HEK293T (cell line): ENCODE data around the gene LSP1.

Experiments used
- CTCF ChIA-PET: fragments of 350-600 bp; formaldehyde crosslinking; extraction: SDS; loops from one replicate; lab custom pipeline; 2021; ENCODE audit warnings: antibody characterized with exemption, inconsistent platforms; lab: Yijun Ruan, JAX
- POLR2A ChIA-PET: fragments of 350-600 bp; formaldehyde crosslinking; extraction: SDS; loops from one replicate; lab custom pipeline; 2020; ENCODE audit warnings: antibody characterized with exemption, inconsistent platforms; lab: Yijun Ruan, JAX
- DNase-seq: peaks from one replicate; pipeline ENCODE4 v3.0.0; 2012; ENCODE audit warnings: mixed read lengths; ENCODE audit errors: extremely low spot score
- ARNT ChIP-seq: fragments of 450-650 bp; IDR thresholded peaks from 2 replicates; pipeline ENCODE4 v1.6.1; 2017; ENCODE audit warnings: mild to moderate bottlenecking
- BHLHE40 ChIP-seq: fragments of 450-650 bp; IDR thresholded peaks from 2 replicates; pipeline ENCODE4 v1.6.1; 2016; ENCODE audit warnings: mild to moderate bottlenecking, moderate library complexity, borderline replicate concordance
- CTBP1 ChIP-seq: fragments of 450-650 bp; IDR thresholded peaks from 2 replicates; pipeline ENCODE4 v1.6.1; 2016; ENCODE audit warnings: borderline replicate concordance
- ELF4 ChIP-seq: fragments of 450-650 bp; IDR thresholded peaks from 2 replicates; pipeline ENCODE4 v1.6.1; 2017; ENCODE audit warnings: antibody characterized with exemption
- FOXA1 ChIP-seq: fragments of 450-650 bp; IDR thresholded peaks from 2 replicates; pipeline ENCODE4 v1.6.1; 2016; ENCODE audit warnings: mild to moderate bottlenecking
- FOXK2 ChIP-seq: fragments of 450-650 bp; IDR thresholded peaks from 2 replicates; pipeline ENCODE4 v1.6.1; 2016; ENCODE audit warnings: mild to moderate bottlenecking
- FOXM1 ChIP-seq: fragments of 450-650 bp; IDR thresholded peaks from 2 replicates; pipeline ENCODE4 v1.6.1; 2017; ENCODE audit warnings: mild to moderate bottlenecking, borderline replicate concordance
- HDGF ChIP-seq: fragments of 450-650 bp; IDR thresholded peaks from 2 replicates; pipeline ENCODE4 v1.6.1; 2017; ENCODE audit warnings: antibody characterized with exemption, borderline replicate concordance
- L3MBTL2 ChIP-seq: fragments of 450-650 bp; conservative IDR thresholded peaks from 2 replicates; pipeline ENCODE4 v1.6.1; 2016; ENCODE audit warnings: mild to moderate bottlenecking
- LEF1 ChIP-seq: fragments of 450-650 bp; IDR thresholded peaks from 2 replicates; pipeline ENCODE4 v1.6.1; 2017; ENCODE audit warnings: mild to moderate bottlenecking, borderline replicate concordance
- NFRKB ChIP-seq: fragments of 450-650 bp; IDR thresholded peaks from 2 replicates; pipeline ENCODE4 v1.6.1; 2016; ENCODE audit warnings: mild to moderate bottlenecking, moderate library complexity
- SP1 ChIP-seq: fragments of 450-650 bp; IDR thresholded peaks from 2 replicates; pipeline ENCODE4 v1.6.1; 2017
- SUZ12 ChIP-seq: fragments of 450-650 bp; IDR thresholded peaks from 2 replicates; pipeline ENCODE4 v1.6.1; 2016; ENCODE audit warnings: mild to moderate bottlenecking
- TARDBP ChIP-seq: fragments of 450-650 bp; IDR thresholded peaks from 2 replicates; pipeline ENCODE4 v1.6.1; 2016
- ZNF384 ChIP-seq: fragments of 450-650 bp; IDR thresholded peaks from 2 replicates; pipeline ENCODE4 v1.6.1; 2016
- TF ChIP-seq, protein P1 (sequence below): fragments of 450-650 bp; IDR thresholded peaks from 2 replicates; pipeline ENCODE4 v1.6.1; 2016

Gene LSP1

DNA sequence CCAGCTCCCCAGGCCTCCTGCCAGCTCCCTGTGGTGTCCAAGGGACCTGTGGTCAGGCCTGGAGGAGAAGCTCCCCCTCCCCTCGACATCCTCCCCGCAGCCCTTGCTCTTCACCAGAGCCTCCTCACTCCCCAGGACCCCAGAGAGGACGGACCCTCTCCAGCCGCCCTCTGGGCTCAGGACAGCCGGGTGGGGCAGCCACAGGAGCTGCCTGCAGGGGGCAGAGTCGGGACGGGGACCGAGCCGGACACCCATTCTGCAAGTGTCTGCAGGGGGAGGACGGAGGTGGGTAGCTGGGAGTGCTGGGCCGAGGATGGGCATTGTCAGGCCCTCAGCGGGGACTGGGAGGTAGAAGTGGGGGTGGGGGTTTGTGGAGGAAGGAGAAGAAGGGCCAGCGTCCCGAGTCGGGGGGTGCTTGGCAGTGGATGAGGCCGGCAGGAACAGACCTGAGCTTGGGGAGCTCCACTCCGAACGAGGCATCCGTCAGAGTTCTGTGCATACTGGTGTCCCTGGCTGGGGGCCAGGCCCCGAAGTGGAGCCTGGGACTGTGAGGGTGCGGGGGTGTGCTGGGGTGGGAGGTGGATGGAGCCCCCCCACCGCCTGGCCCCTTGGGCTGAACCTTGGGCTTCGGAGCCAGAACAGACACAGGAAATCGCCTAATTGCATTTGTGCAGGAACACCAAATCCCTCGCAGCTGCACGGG, 23.6 kb downstream of the LSP1 start:
- TF ChIP-seq CTBP1 (no peak), FOXM1 (no peak), ELF4 (no peak), ZNF384 (no peak), TARDBP (no peak)
- ChIA-PET CTCF (interaction anchor here (0.7 to 1.9 kb wide), 6 partner anchors 13 to 280 kb away, joined by 3 to 7 read pairs (median 6); no protein-coding TSS in a partner anchor), POLR2A (interaction anchor here (0.8 kb wide), 1 partner anchor 224 kb away, joined by 3 read pairs; no protein-coding TSS in a partner anchor)
- peak; percentile 75 for DNase-seq

DNA sequence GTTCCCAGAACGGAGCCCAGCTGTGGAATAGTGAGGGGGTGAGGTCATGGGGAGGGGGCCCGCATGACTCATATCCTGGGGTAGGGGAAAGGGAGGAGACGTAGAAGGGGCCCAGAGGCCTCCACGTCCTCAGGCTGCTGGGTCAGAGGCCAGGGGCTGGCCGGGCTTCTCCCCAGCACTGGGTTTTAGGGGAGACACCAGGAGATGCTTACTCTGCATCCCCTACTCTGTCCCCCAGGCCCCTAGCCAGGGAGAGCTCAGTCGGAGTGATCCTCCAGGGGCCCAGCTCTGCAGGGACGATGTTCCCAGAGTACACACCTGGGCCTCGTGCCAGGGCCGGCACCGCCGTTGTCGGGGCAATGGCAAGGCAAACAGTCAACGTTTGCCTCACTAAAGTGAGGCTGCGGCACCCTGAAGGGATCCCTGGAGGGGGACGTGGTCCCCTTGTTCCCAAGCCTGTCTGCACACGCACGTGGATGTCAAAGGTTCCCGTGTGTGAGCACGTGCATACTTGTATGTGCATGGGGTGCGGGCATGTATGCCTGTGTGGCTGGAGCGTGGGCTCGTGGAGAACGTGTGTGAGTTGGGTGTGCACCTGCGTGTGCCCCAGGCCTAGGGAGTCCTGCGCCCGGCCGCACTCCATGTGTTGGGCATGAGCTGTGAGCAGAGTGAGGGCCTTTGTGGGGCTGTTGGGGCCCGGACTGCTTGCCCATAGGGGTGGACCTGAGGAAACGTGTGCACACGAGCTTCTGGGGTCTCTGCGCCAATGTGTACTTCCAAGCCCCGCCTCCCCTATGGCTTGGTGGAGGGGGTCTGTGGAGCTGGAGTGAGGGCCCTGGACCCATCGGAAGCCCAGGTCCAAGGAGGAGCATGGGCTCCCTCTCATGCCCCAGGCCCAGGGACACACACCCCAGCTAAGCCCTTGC, 24.6 kb downstream of the LSP1 start:
- ChIA-PET POLR2A (interaction anchor here (0.8 kb wide), 1 partner anchor 225 kb away, joined by 3 read pairs; no protein-coding TSS in a partner anchor), CTCF (interaction anchor here (0.7 to 1.9 kb wide), 5 partner anchors 14 to 279 kb away, joined by 3 to 7 read pairs (median 6); no protein-coding TSS in a partner anchor)
- DNase-seq, result no peak
- TF ChIP-seq CTBP1, result no peak
- TF ChIP-seq FOXM1, result no peak
- TF ChIP-seq ARNT, result no peak
- TF ChIP-seq SP1, result no peak
- no peak for TF ChIP-seq FOXK2
- no peak for TF ChIP-seq L3MBTL2
- no peak for TF ChIP-seq ZNF384
- TF ChIP-seq BHLHE40, result no peak
- TF ChIP-seq HDGF, result no peak
- no peak for TF ChIP-seq FOXA1
- no peak for TF ChIP-seq ELF4
- TF ChIP-seq TARDBP, result no peak
- TF ChIP-seq NFRKB, result no peak

GRCh38 chr11:1878137-1879031, 25.5 kb downstream of the LSP1 start:
- TF ChIP-seq LEF1 (no peak), SUZ12 (no peak)
- ChIA-PET POLR2A (no interaction called here), CTCF (interaction anchor here (0.7 kb wide), 1 partner anchor 225 kb away, joined by 6 read pairs; no protein-coding TSS in a partner anchor)
- no peak for DNase-seq

DNA sequence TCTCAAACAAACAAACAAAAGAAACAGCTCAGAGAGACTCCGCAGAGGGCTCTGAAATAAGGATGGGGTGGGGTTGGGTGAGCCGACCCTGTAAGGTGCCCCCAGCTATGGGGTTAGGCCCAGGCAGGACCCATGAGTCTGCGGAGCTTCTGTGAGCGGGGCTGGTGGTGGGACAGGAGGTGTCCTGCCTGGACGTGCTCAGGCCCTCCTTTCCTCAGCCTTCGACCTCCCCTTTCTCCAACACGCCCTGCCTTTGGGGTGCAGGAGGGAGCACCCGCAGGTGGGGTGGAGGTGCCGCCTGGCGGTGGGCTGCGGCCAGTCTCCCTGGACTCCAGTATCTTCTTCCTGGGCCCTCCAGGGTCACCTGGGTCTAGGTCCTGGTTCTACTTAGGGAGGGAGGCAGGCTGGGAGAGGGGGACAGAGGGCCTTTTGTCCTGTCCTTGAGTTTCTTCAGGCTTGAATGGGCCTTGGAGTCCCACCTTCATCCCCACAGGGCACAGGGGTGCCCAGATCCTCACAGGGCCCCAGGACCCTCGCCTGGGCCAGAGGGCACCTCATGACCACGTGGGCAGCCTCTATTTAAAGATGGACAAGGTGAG, 26.6 kb downstream of the LSP1 start:
- no peak for DNase-seq
- ChIA-PET CTCF (no interaction called here), POLR2A (no interaction called here)
- TF ChIP-seq SP1 (no peak), L3MBTL2 (no peak), SUZ12 (no peak), BHLHE40 (no peak), FOXK2 (no peak), NFRKB (no peak), ZNF384 (no peak), FOXM1 (no peak), TARDBP (no peak), ELF4 (no peak)
- TF ChIP-seq, protein P1, sequence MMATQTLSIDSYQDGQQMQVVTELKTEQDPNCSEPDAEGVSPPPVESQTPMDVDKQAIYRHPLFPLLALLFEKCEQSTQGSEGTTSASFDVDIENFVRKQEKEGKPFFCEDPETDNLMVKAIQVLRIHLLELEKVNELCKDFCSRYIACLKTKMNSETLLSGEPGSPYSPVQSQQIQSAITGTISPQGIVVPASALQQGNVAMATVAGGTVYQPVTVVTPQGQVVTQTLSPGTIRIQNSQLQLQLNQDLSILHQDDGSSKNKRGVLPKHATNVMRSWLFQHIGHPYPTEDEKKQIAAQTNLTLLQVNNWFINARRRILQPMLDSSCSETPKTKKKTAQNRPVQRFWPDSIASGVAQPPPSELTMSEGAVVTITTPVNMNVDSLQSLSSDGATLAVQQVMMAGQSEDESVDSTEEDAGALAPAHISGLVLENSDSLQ, result no peak

DNA sequence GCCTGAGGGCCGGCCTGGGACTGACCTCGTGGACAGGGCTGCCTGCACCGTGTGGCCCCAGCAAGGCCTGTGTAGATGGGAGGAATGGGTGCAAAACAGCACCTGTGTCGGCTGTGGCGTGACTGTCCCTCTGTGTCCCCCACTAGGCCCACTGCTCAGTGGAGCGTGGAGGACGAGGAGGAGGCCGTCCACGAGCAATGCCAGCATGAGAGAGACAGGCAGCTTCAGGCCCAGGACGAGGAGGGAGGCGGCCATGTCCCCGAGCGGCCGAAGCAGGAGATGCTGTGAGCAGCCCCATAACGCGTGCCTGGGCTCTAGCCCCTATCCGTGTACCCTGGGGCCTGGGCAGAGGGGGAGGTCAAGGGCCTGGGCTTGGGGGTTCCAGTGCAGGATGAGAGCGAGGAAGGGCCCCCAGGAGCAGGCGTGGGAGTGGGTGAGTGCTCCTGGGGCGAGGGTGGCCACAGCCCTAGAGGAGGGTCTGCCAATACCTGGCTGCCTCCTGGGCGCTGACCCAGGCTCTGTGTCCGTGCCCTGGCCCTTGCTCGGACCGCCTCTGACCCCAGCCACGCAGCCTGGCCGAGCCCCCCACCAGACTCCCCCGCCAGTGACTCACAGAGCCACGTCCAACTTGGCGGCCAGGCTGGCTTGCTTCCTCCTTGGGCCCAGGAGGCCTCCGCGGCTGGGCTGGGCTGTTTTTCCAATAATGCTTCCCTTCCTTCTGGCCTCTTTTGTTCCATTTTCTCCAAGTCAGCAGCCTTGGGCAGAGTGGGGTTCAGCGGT, 27.2 kb downstream of the LSP1 start:
- CTCF ChIA-PET, result no interaction called here
- POLR2A ChIA-PET, result no interaction called here
- DNase-seq, result no peak

GRCh38 chr11:1880746-1881441, 28.0 kb downstream of the LSP1 start:
- ChIA-PET POLR2A (no interaction called here), CTCF (interaction anchor here (0.7 kb wide), 1 partner anchor 15 kb away, joined by 4 read pairs; no protein-coding TSS in a partner anchor)
- DNase-seq, result no peak
- TF ChIP-seq BHLHE40 (no peak), SP1 (no peak), SUZ12 (no peak), ELF4 (no peak), FOXM1 (no peak), HDGF (no peak), L3MBTL2 (no peak), CTBP1 (no peak), LEF1 (no peak), ARNT (no peak), ZNF384 (no peak), NFRKB (no peak), FOXK2 (no peak)
- TF ChIP-seq, protein P1, result no peak

More for the DNA sequence above, 27.2 kb downstream of the LSP1 start:
- no peak for TF ChIP-seq ZNF384
- no peak for TF ChIP-seq ELF4
